Mesendoderm (in vitro differentiated cells): ENCODE measurements around the gene PAK5.
A peak's percentile ranks its signal among the peaks of the same experiment; 100 is the strongest.

Experiments used
- DNase-seq: peaks from one replicate; pipeline ENCODE4 v3.0.0; 2013
- H2AK5ac ChIP-seq: 2 replicates; pipeline ENCODE4 v1.6.1; 2013; ENCODE audit warnings: low read length, inconsistent platforms
- H2BK120ac ChIP-seq: 2 replicates; pipeline ENCODE4 v1.6.1; 2013; ENCODE audit warnings: low read depth, mild to moderate bottlenecking, low read length, moderate library complexity, mixed read lengths
- H2BK15ac ChIP-seq: replicated peaks from 2 replicates; pipeline ENCODE4 v1.6.1; 2013; ENCODE audit warnings: low read depth, mild to moderate bottlenecking, moderate library complexity
- H2BK5ac ChIP-seq: 2 replicates; pipeline ENCODE4 v1.6.1; 2013; ENCODE audit warnings: low read length, inconsistent platforms
- H3K18ac ChIP-seq: 2 replicates; pipeline ENCODE4 v1.6.1; 2013; ENCODE audit warnings: mild to moderate bottlenecking, low read length, mixed read lengths
- H3K23ac ChIP-seq: one replicate; pipeline ENCODE4 v1.6.1; 2013; ENCODE audit warnings: low read length
- H3K27ac ChIP-seq: 2 replicates; pipeline ENCODE4 v1.5.1; 2013; ENCODE audit warnings: low read depth, mild to moderate bottlenecking, inconsistent platforms, low read length, moderate library complexity
- H3K27me3 ChIP-seq: 2 replicates; pipeline ENCODE4 v1.6.1; 2013; ENCODE audit warnings: low read length, control low read depth, mild to moderate bottlenecking, inconsistent platforms; ENCODE audit not compliant: insufficient read depth, poor library complexity
- H3K36me3 ChIP-seq: 2 replicates; pipeline ENCODE4 v1.6.1; 2013; ENCODE audit warnings: low read length, inconsistent platforms; ENCODE audit not compliant: control insufficient read depth, insufficient read depth
- H3K4ac ChIP-seq: one replicate; pipeline ENCODE4 v1.6.1; 2013; ENCODE audit warnings: low read depth, mild to moderate bottlenecking, low read length, moderate library complexity
- H3K4me1 ChIP-seq: 2 replicates; pipeline ENCODE4 v1.6.1; 2013; ENCODE audit warnings: low read depth, low read length, inconsistent platforms; ENCODE audit not compliant: control insufficient read depth
- H3K4me2 ChIP-seq: 2 replicates; pipeline ENCODE4 v1.6.1; 2013; ENCODE audit warnings: low read length
- H3K4me3 ChIP-seq: 2 replicates; pipeline ENCODE4 v1.5.1; 2013; ENCODE audit warnings: mild to moderate bottlenecking, low read length
- H3K56ac ChIP-seq: one replicate; pipeline ENCODE4 v1.6.1; 2013; ENCODE audit warnings: low read length
- H3K79me1 ChIP-seq: 2 replicates; pipeline ENCODE4 v1.6.1; 2013; ENCODE audit warnings: low read length, inconsistent platforms
- H3K79me2 ChIP-seq: 2 replicates; pipeline ENCODE4 v1.6.1; 2013; ENCODE audit warnings: mild to moderate bottlenecking, low read length; ENCODE audit not compliant: control insufficient read depth, insufficient read depth
- H3K9ac ChIP-seq: 2 replicates; pipeline ENCODE4 v1.6.1; 2013; ENCODE audit warnings: low read length, inconsistent platforms
- H4K5ac ChIP-seq: one replicate; pipeline ENCODE4 v1.6.1; 2013; ENCODE audit warnings: low read length
- H4K8ac ChIP-seq: one replicate; pipeline ENCODE4 v1.6.1; 2013; ENCODE audit warnings: low read depth, mild to moderate bottlenecking, control low read depth, low read length, moderate library complexity
- WGBS: extraction: QIAGEN DNeasy Blood & Tissue Kit; methylation state at CpG from one replicate; pipeline ENCODE4 v1.1.7; 2013; ENCODE audit warnings: low lambda C conversion rate, missing lambda C conversion rate; ENCODE audit not compliant: insufficient coverage; ENCODE audit errors: extremely low coverage; 5-methylcytosine and 5-hydroxymethylcytosine counted together

Gene PAK5

GRCh38 chr20:9877932-9878495 lies 39.1 kb upstream of the PAK5 start:
- H3K56ac ChIP-seq, result no peak overlapping the region
- no peak overlapping the region for H3K23ac ChIP-seq
- no peak overlapping the region for H4K8ac ChIP-seq
- H2AK5ac ChIP-seq, result no peak overlapping the region
- no CpG with 5 or more reads among the region's 3 CpGs for WGBS
- DNase-seq, result no peak
- H2BK120ac ChIP-seq, result no peak overlapping the region
- no peak overlapping the region for H2BK15ac ChIP-seq
- no peak overlapping the region for H3K18ac ChIP-seq
- H4K5ac ChIP-seq, result no peak overlapping the region
- H2BK5ac ChIP-seq, result no peak overlapping the region
- no peak overlapping the region for H3K9ac ChIP-seq
- H3K4me1 ChIP-seq, result no peaks in the 10 kb centered on the region
- no peak overlapping the region for H3K4ac ChIP-seq
- no peaks in the 10 kb centered on the region for H3K79me2 ChIP-seq
- H3K36me3 ChIP-seq, result no peaks in the 10 kb centered on the region
- H3K27me3 ChIP-seq, result no peaks in the 10 kb centered on the region
- H3K4me3 ChIP-seq, result no peak overlapping the region
- H3K79me1 ChIP-seq, result no peaks in the 10 kb centered on the region
- no peak overlapping the region for H3K27ac ChIP-seq
- no peak overlapping the region for H3K4me2 ChIP-seq

GRCh38 chr20:9867196-9867980 lies 28.5 kb upstream of the PAK5 start:
- Histone ChIP-seq H3K79me1 (no peaks in the 10 kb centered on the region), H3K4me1 (no peaks in the 10 kb centered on the region)
- WGBS, result 100% methylated on average over 1 of the region's 6 CpGs

GRCh38 chr20:9852566-9852965 lies 13.7 kb upstream of the PAK5 start:
- no peaks in the 10 kb centered on the region for H3K79me2 ChIP-seq
- no peaks in the 10 kb centered on the region for H3K4me1 ChIP-seq
- H3K9ac ChIP-seq, result no peak overlapping the region
- no peak overlapping the region for H2AK5ac ChIP-seq
- no peak overlapping the region for H2BK120ac ChIP-seq
- H4K5ac ChIP-seq, result no peak overlapping the region
- no peak overlapping the region for H3K4me2 ChIP-seq
- no peaks in the 10 kb centered on the region for H3K36me3 ChIP-seq
- H2BK5ac ChIP-seq, result no peak overlapping the region
- H3K56ac ChIP-seq, result no peak overlapping the region
- no peak overlapping the region for H3K4me3 ChIP-seq
- no peak overlapping the region for H3K27ac ChIP-seq
- no peaks in the 10 kb centered on the region for H3K27me3 ChIP-seq
- no peak overlapping the region for H3K4ac ChIP-seq
- no CpG with 5 or more reads among the region's 2 CpGs for WGBS
- H2BK15ac ChIP-seq, result no peak overlapping the region
- H3K23ac ChIP-seq, result no peak overlapping the region
- no peak overlapping the region for H4K8ac ChIP-seq
- H3K18ac ChIP-seq, result no peak overlapping the region
- no peak for DNase-seq
- H3K79me1 ChIP-seq, result no peaks in the 10 kb centered on the region

More at GRCh38 chr20:9867196-9867980, 28.5 kb upstream of the PAK5 start:
- H4K5ac ChIP-seq, result no peak overlapping the region
- no peak overlapping the region for H3K18ac ChIP-seq
- H3K56ac ChIP-seq, result no peak overlapping the region
- H3K79me2 ChIP-seq, result no peaks in the 10 kb centered on the region
- no peak overlapping the region for H3K9ac ChIP-seq
- no peak overlapping the region for H3K4me3 ChIP-seq
- DNase-seq, result no peak
- no peak overlapping the region for H3K4ac ChIP-seq
- H3K36me3 ChIP-seq, result no peaks in the 10 kb centered on the region
- no peak overlapping the region for H3K4me2 ChIP-seq
- H2BK15ac ChIP-seq, result no peak overlapping the region
- H3K27ac ChIP-seq, result no peak overlapping the region
- H3K23ac ChIP-seq, result no peak overlapping the region
- no peaks in the 10 kb centered on the region for H3K27me3 ChIP-seq
- H2BK5ac ChIP-seq, result no peak overlapping the region
- no peak overlapping the region for H4K8ac ChIP-seq
- H2AK5ac ChIP-seq, result no peak overlapping the region
- no peak overlapping the region for H2BK120ac ChIP-seq

- Histone ChIP-seq H2BK15ac (no peak overlapping the region), H3K79me2 (no peaks in the 10 kb centered on the region), H3K4me2 (peak overlapping the region; percentile 28), H3K27ac (no peak overlapping the region), H3K4ac (no peak overlapping the region), H3K18ac (no peak overlapping the region), H2AK5ac (no peak overlapping the region), H3K23ac (no peak overlapping the region), H2BK5ac (no peak overlapping the region), H3K56ac (peak overlapping the region; percentile 25), H3K36me3 (no peaks in the 10 kb centered on the region), H3K27me3 (peaks cover 6% of the 10 kb centered on the region), H4K8ac (no peak overlapping the region), H3K4me1 (peaks cover 4% of the 10 kb centered on the region), H3K79me1 (no peaks in the 10 kb centered on the region), H4K5ac (no peak overlapping the region), H3K9ac (peak overlapping the region; percentile 7), H2BK120ac (no peak overlapping the region), H3K4me3 (no peak overlapping the region)
- no CpG with 5 or more reads among the region's 5 CpGs for WGBS
- no peak for DNase-seq
Observed at GRCh38 chr20:9839626-9840025, 750 bp upstream of the PAK5 start.

- WGBS, result no CpG with 5 or more reads among the region's 14 CpGs
Observed at GRCh38 chr20:9838035-9838377, 870 bp downstream of the PAK5 start.

More at GRCh38 chr20:9838035-9838377, 870 bp downstream of the PAK5 start:
- peak; percentile 2 for DNase-seq
- Histone ChIP-seq H3K4ac (no peak overlapping the region), H3K79me2 (no peaks in the 10 kb centered on the region), H3K27ac (no peak overlapping the region), H3K4me3 (no peak overlapping the region), H4K8ac (no peak overlapping the region), H3K79me1 (no peaks in the 10 kb centered on the region), H3K4me1 (peaks cover 4% of the 10 kb centered on the region), H3K9ac (no peak overlapping the region), H2AK5ac (no peak overlapping the region), H3K56ac (peak overlapping the region; percentile 19), H2BK5ac (no peak overlapping the region), H3K23ac (no peak overlapping the region), H3K18ac (no peak overlapping the region), H2BK120ac (no peak overlapping the region), H3K4me2 (peak overlapping the region; percentile 73), H3K27me3 (peaks cover 6% of the 10 kb centered on the region), H3K36me3 (no peaks in the 10 kb centered on the region), H2BK15ac (no peak overlapping the region), H4K5ac (no peak overlapping the region)
